RWPE2 (cell line): ENCODE measurements around the gene PDE4D.

Experiments used
- ATAC-seq: fragments of 200-7000 bp; cut with Tn5 transposase; 3 replicates; pipeline ENCODE4 v1.9.1; 2021; ENCODE audit warnings: low read depth
- DNase-seq: peaks from one replicate; pipeline ENCODE4 v3.0.0-alpha.2; 2020; ENCODE audit warnings: low spot score
- H3K27ac ChIP-seq: fragments of 450-650 bp; 2 replicates; pipeline ENCODE4 v1.5.1; 2017; ENCODE audit warnings: mild to moderate bottlenecking; ENCODE audit not compliant: poor library complexity, severe bottlenecking
- H3K27me3 ChIP-seq: fragments of 250-450 bp; sonication (Bioruptor Pico); 2 replicates; pipeline ENCODE4 v1.5.1; 2021; ENCODE audit warnings: mild to moderate bottlenecking, moderate library complexity; ENCODE audit not compliant: insufficient read depth, poor library complexity, severe bottlenecking
- H3K36me3 ChIP-seq: fragments of 250-450 bp; sonication (Bioruptor Pico); 2 replicates; pipeline ENCODE4 v1.5.1; 2020; ENCODE audit warnings: low read depth, mild to moderate bottlenecking, moderate library complexity
- H3K4me1 ChIP-seq: fragments of 250-450 bp; sonication (Bioruptor Pico); 2 replicates; pipeline ENCODE4 v1.5.1; 2021; ENCODE audit warnings: mild to moderate bottlenecking, moderate library complexity; ENCODE audit not compliant: insufficient read depth, poor library complexity, severe bottlenecking
- H3K4me3 ChIP-seq: fragments of 250-450 bp; sonication (Bioruptor Pico); 2 replicates; pipeline ENCODE4 v1.5.1; 2021; ENCODE audit warnings: mild to moderate bottlenecking, moderate library complexity; ENCODE audit not compliant: severe bottlenecking
- H3K9me3 ChIP-seq: fragments of 250-450 bp; sonication (Bioruptor Pico); 2 replicates; pipeline ENCODE4 v1.5.1; 2021; ENCODE audit warnings: mild to moderate bottlenecking, moderate library complexity; ENCODE audit not compliant: severe bottlenecking
- CTCF ChIP-seq: fragments of 450-650 bp; IDR thresholded peaks from one replicate; pipeline ENCODE4 v1.5.1; 2017; ENCODE audit warnings: mild to moderate bottlenecking, moderate library complexity; ENCODE audit not compliant: poor library complexity, severe bottlenecking

Gene PDE4D

GRCh38 chr5:59037453-59037852 lies 856.1 kb downstream of the PDE4D start:
- Histone ChIP-seq H3K4me3 (peak overlapping the region; percentile 53), H3K9me3 (no peaks in the 10 kb centered on the region), H3K27ac (peak overlapping the region; percentile 62), H3K36me3 (peaks cover 3% of the 10 kb centered on the region; the same call in 1 of the 2 replicates), H3K4me1 (peaks cover 46% of the 10 kb centered on the region), H3K27me3 (no peaks in the 10 kb centered on the region)
- no peak for ATAC-seq
- DNase-seq: no peak
- TF ChIP-seq CTCF: no peak

GRCh38 chr5:59037041-59037440 lies 856.5 kb downstream of the PDE4D start:
- TF ChIP-seq CTCF: no peak
- no peaks in the 10 kb centered on the region for H3K27me3 ChIP-seq
- peaks cover 42% of the 10 kb centered on the region for H3K4me1 ChIP-seq
- ATAC-seq (no peak), DNase-seq (no peak)
- peaks cover 3% of the 10 kb centered on the region; the same call in 1 of the 2 replicates for H3K36me3 ChIP-seq
- H3K9me3 ChIP-seq: no peaks in the 10 kb centered on the region
- H3K27ac ChIP-seq: peak overlapping the region; percentile 62
- H3K4me3 ChIP-seq: peak overlapping the region; percentile 53

- peak; percentile 81 for DNase-seq
- ATAC-seq: peak; percentile 75
- H3K27ac ChIP-seq: peak overlapping the region; percentile 62
- peaks cover 35% of the 10 kb centered on the region for H3K4me1 ChIP-seq
- peak overlapping the region; percentile 53 for H3K4me3 ChIP-seq
- no peaks in the 10 kb centered on the region for H3K27me3 ChIP-seq
- peaks cover 3% of the 10 kb centered on the region; the same call in 1 of the 2 replicates for H3K36me3 ChIP-seq
- no peaks in the 10 kb centered on the region for H3K9me3 ChIP-seq
- TF ChIP-seq CTCF: no peak
Observed at GRCh38 chr5:59036274-59036961, 857.1 kb downstream of the PDE4D start.

GRCh38 chr5:59035681-59036080 lies 857.8 kb downstream of the PDE4D start:
- no peaks in the 10 kb centered on the region for H3K27me3 ChIP-seq
- DNase-seq: no peak
- H3K36me3 ChIP-seq: peaks cover 3% of the 10 kb centered on the region; the same call in 1 of the 2 replicates
- H3K4me1 ChIP-seq: peaks cover 32% of the 10 kb centered on the region
- H3K27ac ChIP-seq: peak overlapping the region; percentile 62
- H3K4me3 ChIP-seq: no peak overlapping the region
- TF ChIP-seq CTCF: no peak
- no peaks in the 10 kb centered on the region for H3K9me3 ChIP-seq
- ATAC-seq: no peak

- ATAC-seq (peak; percentile 40; the same call in 2 of the 3 replicates), DNase-seq (no peak)
- Histone ChIP-seq H3K4me3 (no peak overlapping the region), H3K27me3 (no peaks in the 10 kb centered on the region), H3K27ac (peak overlapping the region; percentile 62), H3K9me3 (no peaks in the 10 kb centered on the region), H3K4me1 (peaks cover 32% of the 10 kb centered on the region), H3K36me3 (peaks cover 3% of the 10 kb centered on the region; the same call in 1 of the 2 replicates)
- TF ChIP-seq CTCF: peak; percentile 96
Observed at GRCh38 chr5:59034498-59035186, 858.9 kb downstream of the PDE4D start.
